GM12878 (cell line): ENCODE measurements around the gene VSTM4.

Experiments used
- CBX5 ChIP-seq: sonication (generic); IDR thresholded peaks from 2 replicates; pipeline ENCODE4 v1.6.1; 2016; ENCODE audit warnings: low read depth, moderate library complexity, mild to moderate bottlenecking, inconsistent platforms
- CHD4 ChIP-seq: fragments of 200-600 bp; sonication (generic); IDR thresholded peaks from 2 replicates; pipeline ENCODE4 v1.6.1; 2016; ENCODE audit warnings: mild to moderate bottlenecking
- CTCF ChIP-seq, 3 experiments: IDR thresholded peaks in 2 of 3; conservative IDR thresholded peaks in 1 of 3; 2 replicates each; pipeline ENCODE4 v1.5.1; 2011; ENCODE audit warnings: low read depth in 3 of 3, low read length in 3 of 3, mild to moderate bottlenecking in 3 of 3, control low read depth in 2 of 3, moderate library complexity in 2 of 3, inconsistent platforms in 1 of 3, mixed read lengths in 1 of 3; ENCODE audit not compliant: control insufficient read depth in 2 of 3, insufficient read depth in 1 of 3; ENCODE audit errors: extremely low read depth in 1 of 3
- EGR1 ChIP-seq, 2 experiments: IDR thresholded peaks; 1 replicate in 1 of 2; 2 replicates in 1 of 2; pipeline ENCODE4 v1.6.1; 2011 to 2012; ENCODE audit warnings: low read depth in 2 of 2, low read length in 2 of 2, borderline replicate concordance in 1 of 2, mild to moderate bottlenecking in 1 of 2, moderate library complexity in 1 of 2
- EZH2 ChIP-seq: IDR thresholded peaks from 2 replicates; pipeline ENCODE4 v1.6.1; 2012; ENCODE audit warnings: low read depth, mild to moderate bottlenecking, control low read depth, inconsistent platforms, low read length, borderline replicate concordance; ENCODE audit not compliant: control insufficient read depth
- MTA3 ChIP-seq: IDR thresholded peaks from 2 replicates; pipeline ENCODE4 v1.6.1; 2012; ENCODE audit warnings: low read length, inconsistent platforms, borderline replicate concordance
- NFIC ChIP-seq: IDR thresholded peaks from 2 replicates; pipeline ENCODE4 v1.6.1; 2012; ENCODE audit warnings: low read depth, mild to moderate bottlenecking, inconsistent platforms, low read length, moderate library complexity
- POLR2A ChIP-seq: IDR thresholded peaks from 2 replicates; pipeline ENCODE4 v1.6.1; 2011; ENCODE audit warnings: low read depth, mild to moderate bottlenecking, low read length
- RFX5 ChIP-seq: IDR thresholded peaks from 2 replicates; pipeline ENCODE4 v1.6.1; 2011; ENCODE audit warnings: low read depth, low read length, improper control_type of control experiment
- SMAD1 ChIP-seq: fragments of 450-650 bp; IDR thresholded peaks from 2 replicates; pipeline ENCODE4 v1.6.1; 2018; ENCODE audit warnings: mild to moderate bottlenecking, low read depth; ENCODE audit not compliant: partially characterized antibody
- SRF ChIP-seq, 2 experiments: IDR thresholded peaks; 2 replicates each; pipeline ENCODE4 v1.6.1; 2011; ENCODE audit warnings: low read depth in 2 of 2, low read length in 2 of 2, mild to moderate bottlenecking in 1 of 2, moderate library complexity in 1 of 2
- SUZ12 ChIP-seq: fragments of 200-600 bp; sonication (generic); IDR thresholded peaks from one replicate; pipeline ENCODE4 v1.6.1; 2018; ENCODE audit warnings: antibody characterized with exemption, mild to moderate bottlenecking; ENCODE audit not compliant: unreplicated experiment
- TF ChIP-seq, protein P1 (sequence below): IDR thresholded peaks from 2 replicates; pipeline ENCODE4 v1.6.1; 2012; ENCODE audit warnings: low read depth, low read length, improper control_type of control experiment
- TF ChIP-seq, protein P2 (sequence below): IDR thresholded peaks from 2 replicates; pipeline ENCODE4 v1.6.1; 2012; ENCODE audit warnings: mild to moderate bottlenecking, low read depth, low read length

GRCh38 chr10:49025347-49025983, 89.9 kb downstream of the VSTM4 start:
- TF ChIP-seq MTA3 (no peak), SMAD1 (no peak), EZH2 (no peak), POLR2A (no peak), CTCF (IDR thresholded peaks at IDR 0.05 in 2 of 3, conservative IDR thresholded peaks at IDR 0.05 in 1 of 3; ENCODE audit: control insufficient read depth in 2 of 3, extremely low read depth in 1 of 3, insufficient read depth in 1 of 3, low read depth in 3 of 3, low read length in 3 of 3) (no peak), EGR1 (IDR thresholded peaks at IDR 0.05; ENCODE audit: borderline replicate concordance in 1 of 2, low read depth in 2 of 2, low read length in 2 of 2) (no peak), CBX5 (no peak), RFX5 (no peak), NFIC (no peak), SRF (IDR thresholded peaks at IDR 0.05; ENCODE audit: low read depth in 2 of 2, low read length in 2 of 2) (no peak), SUZ12 (no peak), CHD4 (no peak)
- TF ChIP-seq, protein P1, sequence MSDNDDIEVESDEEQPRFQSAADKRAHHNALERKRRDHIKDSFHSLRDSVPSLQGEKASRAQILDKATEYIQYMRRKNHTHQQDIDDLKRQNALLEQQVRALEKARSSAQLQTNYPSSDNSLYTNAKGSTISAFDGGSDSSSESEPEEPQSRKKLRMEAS, result no peak
- TF ChIP-seq, protein P2, sequence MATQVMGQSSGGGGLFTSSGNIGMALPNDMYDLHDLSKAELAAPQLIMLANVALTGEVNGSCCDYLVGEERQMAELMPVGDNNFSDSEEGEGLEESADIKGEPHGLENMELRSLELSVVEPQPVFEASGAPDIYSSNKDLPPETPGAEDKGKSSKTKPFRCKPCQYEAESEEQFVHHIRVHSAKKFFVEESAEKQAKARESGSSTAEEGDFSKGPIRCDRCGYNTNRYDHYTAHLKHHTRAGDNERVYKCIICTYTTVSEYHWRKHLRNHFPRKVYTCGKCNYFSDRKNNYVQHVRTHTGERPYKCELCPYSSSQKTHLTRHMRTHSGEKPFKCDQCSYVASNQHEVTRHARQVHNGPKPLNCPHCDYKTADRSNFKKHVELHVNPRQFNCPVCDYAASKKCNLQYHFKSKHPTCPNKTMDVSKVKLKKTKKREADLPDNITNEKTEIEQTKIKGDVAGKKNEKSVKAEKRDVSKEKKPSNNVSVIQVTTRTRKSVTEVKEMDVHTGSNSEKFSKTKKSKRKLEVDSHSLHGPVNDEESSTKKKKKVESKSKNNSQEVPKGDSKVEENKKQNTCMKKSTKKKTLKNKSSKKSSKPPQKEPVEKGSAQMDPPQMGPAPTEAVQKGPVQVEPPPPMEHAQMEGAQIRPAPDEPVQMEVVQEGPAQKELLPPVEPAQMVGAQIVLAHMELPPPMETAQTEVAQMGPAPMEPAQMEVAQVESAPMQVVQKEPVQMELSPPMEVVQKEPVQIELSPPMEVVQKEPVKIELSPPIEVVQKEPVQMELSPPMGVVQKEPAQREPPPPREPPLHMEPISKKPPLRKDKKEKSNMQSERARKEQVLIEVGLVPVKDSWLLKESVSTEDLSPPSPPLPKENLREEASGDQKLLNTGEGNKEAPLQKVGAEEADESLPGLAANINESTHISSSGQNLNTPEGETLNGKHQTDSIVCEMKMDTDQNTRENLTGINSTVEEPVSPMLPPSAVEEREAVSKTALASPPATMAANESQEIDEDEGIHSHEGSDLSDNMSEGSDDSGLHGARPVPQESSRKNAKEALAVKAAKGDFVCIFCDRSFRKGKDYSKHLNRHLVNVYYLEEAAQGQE, result no peak
